HepG2 (cell line): ENCODE data around the gene B4GALT5. TPM values are rescaled to one million over a fixed set of nuclear protein-coding genes. Genes with fewer than 3 reads are reported as not detected.

Experiments
- ARHGAP35 ChIP-seq: sonication (generic); formaldehyde crosslinking; IDR thresholded peaks from 2 replicates; pipeline ENCODE4 v1.9.0; 2022; ENCODE audit warnings: mild to moderate bottlenecking, inconsistent platforms, moderate library complexity, missing genetic modification reagents, borderline replicate concordance
- BRF2 ChIP-seq: sonication (generic); formaldehyde crosslinking; IDR thresholded peaks from 2 replicates; pipeline ENCODE4 v1.8.1; 2022; ENCODE audit warnings: mild to moderate bottlenecking, missing genetic modification reagents
- CBFB ChIP-seq: sonication (generic); formaldehyde crosslinking; IDR thresholded peaks from 2 replicates; pipeline ENCODE4 v1.4.0; 2020; ENCODE audit warnings: missing genetic modification reagents
- FIP1L1 ChIP-seq: fragments of 200-400 bp; formaldehyde crosslinking; IDR thresholded peaks from 2 replicates; pipeline ENCODE4 v1.6.1; 2018; ENCODE audit warnings: low read depth, mild to moderate bottlenecking, low read length, moderate library complexity, borderline replicate concordance; ENCODE audit not compliant: insufficient read depth
- GFI1 ChIP-seq: sonication (generic); formaldehyde crosslinking; IDR thresholded peaks from 2 replicates; pipeline ENCODE4 v1.5.0; 2020; ENCODE audit warnings: missing genetic modification reagents, mild to moderate bottlenecking, borderline replicate concordance
- GTF2F1 ChIP-seq: fragments of 150-350 bp; IDR thresholded peaks from 2 replicates; pipeline ENCODE4 v1.6.1; 2014; ENCODE audit warnings: low read length
- IKZF1 ChIP-seq: fragments of 450-650 bp; IDR thresholded peaks from 2 replicates; pipeline ENCODE4 v1.7.1; 2016
- IRF2 ChIP-seq: IDR thresholded peaks from 2 replicates; pipeline ENCODE4 v1.6.1; 2018; ENCODE audit warnings: missing genetic modification reagents, missing compliant biosample characterization
- KDM5B ChIP-seq: sonication (generic); formaldehyde crosslinking; IDR thresholded peaks from 2 replicates; pipeline ENCODE4 v1.4.0; 2020; ENCODE audit warnings: missing genetic modification reagents, mild to moderate bottlenecking, borderline replicate concordance
- NCOA2 ChIP-seq: sonication (generic); formaldehyde crosslinking; IDR thresholded peaks from 2 replicates; pipeline ENCODE4 v1.8.0; 2022; ENCODE audit warnings: inconsistent platforms
- NFE2 ChIP-seq: sonication (generic); formaldehyde crosslinking; IDR thresholded peaks from 2 replicates; pipeline ENCODE4 v1.4.0; 2020; ENCODE audit warnings: missing genetic modification reagents
- NFKBIZ ChIP-seq: IDR thresholded peaks from 2 replicates; pipeline ENCODE4 v1.6.1; 2018; ENCODE audit warnings: missing genetic modification reagents, missing compliant biosample characterization
- PREB ChIP-seq: sonication (generic); formaldehyde crosslinking; IDR thresholded peaks from 2 replicates; pipeline ENCODE4 v1.4.0; 2020; ENCODE audit warnings: missing genetic modification reagents
- SP140L ChIP-seq: sonication (generic); formaldehyde crosslinking; IDR thresholded peaks from 2 replicates; pipeline ENCODE4 v1.4.0; 2020; ENCODE audit warnings: missing genetic modification reagents, borderline replicate concordance
- SSRP1 ChIP-seq: IDR thresholded peaks from 2 replicates; pipeline ENCODE4 v1.6.1; 2016; ENCODE audit warnings: control low read depth
- TCF7 ChIP-seq: sonication (generic); IDR thresholded peaks from 2 replicates; pipeline ENCODE4 v1.6.1; 2016; ENCODE audit warnings: antibody characterized with exemption, low read depth
- U2AF1 ChIP-seq: fragments of 200-400 bp; formaldehyde crosslinking; optimal IDR thresholded peaks from 2 replicates; pipeline ENCODE3; 2017; ENCODE audit warnings: mild to moderate bottlenecking, low read depth, low read length
- ZNF362 ChIP-seq: sonication (generic); formaldehyde crosslinking; IDR thresholded peaks from 2 replicates; pipeline ENCODE4 v1.4.0; 2020; ENCODE audit warnings: missing genetic modification reagents, mild to moderate bottlenecking, borderline replicate concordance
- ZNF501 ChIP-seq: sonication (generic); formaldehyde crosslinking; IDR thresholded peaks from 2 replicates; pipeline ENCODE4 v1.5.1; 2020; ENCODE audit warnings: mild to moderate bottlenecking, moderate library complexity, missing genetic modification reagents
- ZNF572 ChIP-seq: sonication (generic); formaldehyde crosslinking; IDR thresholded peaks from 2 replicates; pipeline ENCODE4 v1.5.1; 2020; ENCODE audit warnings: mild to moderate bottlenecking, missing genetic modification reagents
- ZSCAN9 ChIP-seq: IDR thresholded peaks from 2 replicates; pipeline ENCODE4 v1.6.1; 2016; ENCODE audit warnings: borderline replicate concordance
- polyA plus RNA-seq, 8 experiments: library from polyadenylated mRNA; depleted of rRNA in 3 of 8; stranded (reverse) in 7 of 8; unstranded in 1 of 8; fragments of >200 nt; fragmentation: Illumina TruSeq in 4 of 8; extraction: Trizol in 4 of 8; gene quantifications; 2 replicates each; pipeline versions ENCODE4 v1.2.1 to v1.2.3, GENCODE V29; 2011 to 2016; ENCODE audit warnings: low read depth in 4 of 8, missing spikeins in 1 of 8, mixed read lengths in 1 of 8; ENCODE audit not compliant: insufficient read depth in 1 of 8
- total RNA-seq, 5 experiments: library from RNA; depleted of rRNA; stranded (reverse); fragments of >200 nt; fragmentation: Illumina TruSeq; extraction: Trizol; gene quantifications; 2 replicates each; pipeline ENCODE4 v1.2.3, GENCODE V29; 2016; ENCODE audit warnings: low read depth in 1 of 5
- TF ChIP-seq, protein P1 (sequence below): sonication (generic); formaldehyde crosslinking; IDR thresholded peaks from 2 replicates; pipeline ENCODE4 v1.4.0; 2020; ENCODE audit warnings: missing genetic modification reagents
- TF ChIP-seq, protein P2 (sequence below): IDR thresholded peaks from 2 replicates; pipeline ENCODE4 v1.6.1; 2016; ENCODE audit warnings: missing compliant biosample characterization, missing genetic modification reagents, borderline replicate concordance

Gene B4GALT5
- total and polyA plus RNA-seq, 2 of the 13 experiments (the other 11 are each of a cell fraction or from before 2014, with no cell fraction given) = 27.3 to 30.9 TPM

DNA sequence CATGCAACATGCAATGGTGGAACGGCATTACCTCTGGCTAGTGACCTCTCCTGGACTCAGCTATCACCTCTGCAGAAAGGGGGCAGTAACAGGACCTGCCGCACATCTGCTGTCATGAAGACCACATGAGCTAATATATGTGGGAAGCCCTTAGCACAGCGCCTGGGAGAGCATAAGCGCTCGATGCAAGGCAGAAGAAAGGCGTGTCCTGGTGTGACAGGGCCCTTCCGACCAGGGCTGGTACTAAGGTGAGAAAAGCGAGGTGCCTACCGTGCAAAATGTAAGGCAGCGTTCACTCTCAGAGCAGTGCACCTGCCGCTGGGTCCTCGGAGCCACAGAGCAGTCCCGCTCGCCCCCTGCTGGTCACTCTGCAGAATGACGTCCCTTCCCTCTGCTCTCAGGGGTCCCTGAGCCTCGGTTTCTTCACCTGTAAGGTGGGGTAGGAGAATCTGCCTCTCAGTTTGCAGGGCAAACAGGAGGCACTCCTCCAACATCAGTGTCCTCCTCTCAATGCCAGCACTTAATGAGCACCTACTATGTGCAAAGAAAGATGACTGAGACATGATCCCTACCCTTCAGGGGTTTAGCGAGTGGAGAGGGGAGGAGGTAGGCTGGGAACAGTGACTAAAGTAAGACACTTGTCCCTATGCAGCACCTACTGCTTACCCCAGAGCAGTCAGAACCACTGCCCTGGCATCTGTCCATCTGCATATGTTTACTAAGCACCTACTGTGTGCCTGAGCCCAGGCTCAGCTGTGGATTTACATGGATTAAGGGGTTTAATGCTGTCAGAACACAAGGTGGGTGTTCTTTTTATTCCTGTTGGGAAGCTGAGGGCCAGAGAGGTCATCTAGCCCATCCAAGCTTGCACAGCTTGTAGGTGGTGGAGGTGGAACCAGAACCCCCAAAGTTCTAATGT, 104.7 kb downstream of the B4GALT5 start (continued):
- no peak for TF ChIP-seq U2AF1
- TF ChIP-seq ZNF501 = peak; percentile 77; the same call in 1 of the 2 replicates
- 0 out of 2 replicates have a peak, but pooled peaks have one; percentile 69 for TF ChIP-seq ZNF572
- TF ChIP-seq, protein P1, sequence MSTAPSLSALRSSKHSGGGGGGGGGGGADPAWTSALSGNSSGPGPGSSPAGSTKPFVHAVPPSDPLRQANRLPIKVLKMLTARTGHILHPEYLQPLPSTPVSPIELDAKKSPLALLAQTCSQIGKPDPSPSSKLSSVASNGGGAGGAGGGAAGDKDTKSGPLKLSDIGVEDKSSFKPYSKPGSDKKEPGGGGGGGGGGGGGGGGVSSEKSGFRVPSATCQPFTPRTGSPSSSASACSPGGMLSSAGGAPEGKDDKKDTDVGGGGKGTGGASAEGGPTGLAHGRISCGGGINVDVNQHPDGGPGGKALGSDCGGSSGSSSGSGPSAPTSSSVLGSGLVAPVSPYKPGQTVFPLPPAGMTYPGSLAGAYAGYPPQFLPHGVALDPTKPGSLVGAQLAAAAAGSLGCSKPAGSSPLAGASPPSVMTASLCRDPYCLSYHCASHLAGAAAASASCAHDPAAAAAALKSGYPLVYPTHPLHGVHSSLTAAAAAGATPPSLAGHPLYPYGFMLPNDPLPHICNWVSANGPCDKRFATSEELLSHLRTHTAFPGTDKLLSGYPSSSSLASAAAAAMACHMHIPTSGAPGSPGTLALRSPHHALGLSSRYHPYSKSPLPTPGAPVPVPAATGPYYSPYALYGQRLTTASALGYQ (CRISPR knock-in tag) = no peak
- TF ChIP-seq NFKBIZ = no peak
- no peak; the same call in 1 of the 2 replicates for TF ChIP-seq SSRP1 (CRISPR knock-in tag)
- peak; percentile 83; the same call in 1 of the 2 replicates for TF ChIP-seq KDM5B (CRISPR knock-in tag)
- no peak for TF ChIP-seq IKZF1
- no peak for TF ChIP-seq TCF7
- TF ChIP-seq NFE2 (CRISPR knock-in tag) = no peak
- TF ChIP-seq CBFB (CRISPR knock-in tag) = peak; percentile 79; the same call in 1 of the 2 replicates
- peak; percentile 88 for TF ChIP-seq IRF2 (CRISPR knock-in tag)
- TF ChIP-seq PREB (CRISPR knock-in tag) = 0 out of 2 replicates have a peak, but pooled peaks have one; percentile 51
- peak; percentile 35; the same call in 1 of the 2 replicates for TF ChIP-seq NCOA2 (CRISPR knock-in tag)
- 0 out of 2 replicates have a peak, but pooled peaks have one; percentile 15 for TF ChIP-seq GFI1 (CRISPR knock-in tag)
- TF ChIP-seq, protein P2, sequence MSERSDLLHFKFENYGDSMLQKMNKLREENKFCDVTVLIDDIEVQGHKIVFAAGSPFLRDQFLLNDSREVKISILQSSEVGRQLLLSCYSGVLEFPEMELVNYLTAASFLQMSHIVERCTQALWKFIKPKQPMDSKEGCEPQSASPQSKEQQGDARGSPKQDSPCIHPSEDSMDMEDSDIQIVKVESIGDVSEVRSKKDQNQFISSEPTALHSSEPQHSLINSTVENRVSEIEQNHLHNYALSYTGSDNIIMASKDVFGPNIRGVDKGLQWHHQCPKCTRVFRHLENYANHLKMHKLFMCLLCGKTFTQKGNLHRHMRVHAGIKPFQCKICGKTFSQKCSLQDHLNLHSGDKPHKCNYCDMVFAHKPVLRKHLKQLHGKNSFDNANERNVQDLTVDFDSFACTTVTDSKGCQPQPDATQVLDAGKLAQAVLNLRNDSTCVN (CRISPR knock-in tag) = peak; percentile 84; the same call in 1 of the 2 replicates
- TF ChIP-seq GTF2F1 = no peak
- TF ChIP-seq FIP1L1 = 0 out of 2 replicates have a peak, but pooled peaks have one; percentile 51
- no peak for TF ChIP-seq BRF2 (CRISPR knock-in tag)
- TF ChIP-seq ZSCAN9 (CRISPR knock-in tag) = no peak
- TF ChIP-seq SP140L = no peak
- TF ChIP-seq ARHGAP35 (CRISPR knock-in tag) = no peak; the same call in 1 of the 2 replicates
- TF ChIP-seq ZNF362 (CRISPR knock-in tag) = 0 out of 2 replicates have a peak, but pooled peaks have one; percentile 38
